ENCODE data around the gene HOXA9.

DNA sequence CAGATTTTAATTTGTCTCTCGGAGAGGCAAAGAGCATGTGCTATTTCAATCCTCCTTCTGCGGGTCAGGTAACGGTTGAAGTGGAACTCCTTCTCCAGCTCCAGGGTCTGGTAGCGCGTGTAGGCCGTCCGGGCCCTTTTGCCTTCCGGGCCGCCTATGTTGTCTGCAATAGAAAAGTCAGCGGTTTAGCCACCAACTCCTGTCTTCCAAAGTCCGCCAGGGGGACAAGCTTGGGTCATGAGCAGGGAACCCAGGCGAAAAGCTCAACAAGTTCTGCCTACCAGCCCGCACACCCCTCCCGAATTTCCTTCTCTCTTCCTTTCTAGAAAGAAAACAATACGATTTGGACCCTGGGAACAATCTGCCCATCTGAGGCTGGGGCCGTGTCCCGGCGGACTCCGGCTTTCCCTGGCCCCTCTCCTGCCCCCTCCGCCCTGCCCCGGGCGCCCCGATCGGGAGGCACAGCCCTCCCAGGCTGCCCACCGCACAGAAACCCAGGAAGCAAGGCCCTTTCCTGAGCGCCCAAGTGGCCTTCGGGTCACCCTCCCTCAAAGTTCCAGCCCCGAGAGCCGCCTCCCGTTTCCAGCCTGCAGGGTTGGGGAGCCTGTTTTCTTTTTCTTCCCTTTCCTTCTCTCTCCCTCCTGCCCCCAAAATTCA lies 23.3 kb downstream of the HOXA9 start:
- TF ChIP-seq, protein P1, sequence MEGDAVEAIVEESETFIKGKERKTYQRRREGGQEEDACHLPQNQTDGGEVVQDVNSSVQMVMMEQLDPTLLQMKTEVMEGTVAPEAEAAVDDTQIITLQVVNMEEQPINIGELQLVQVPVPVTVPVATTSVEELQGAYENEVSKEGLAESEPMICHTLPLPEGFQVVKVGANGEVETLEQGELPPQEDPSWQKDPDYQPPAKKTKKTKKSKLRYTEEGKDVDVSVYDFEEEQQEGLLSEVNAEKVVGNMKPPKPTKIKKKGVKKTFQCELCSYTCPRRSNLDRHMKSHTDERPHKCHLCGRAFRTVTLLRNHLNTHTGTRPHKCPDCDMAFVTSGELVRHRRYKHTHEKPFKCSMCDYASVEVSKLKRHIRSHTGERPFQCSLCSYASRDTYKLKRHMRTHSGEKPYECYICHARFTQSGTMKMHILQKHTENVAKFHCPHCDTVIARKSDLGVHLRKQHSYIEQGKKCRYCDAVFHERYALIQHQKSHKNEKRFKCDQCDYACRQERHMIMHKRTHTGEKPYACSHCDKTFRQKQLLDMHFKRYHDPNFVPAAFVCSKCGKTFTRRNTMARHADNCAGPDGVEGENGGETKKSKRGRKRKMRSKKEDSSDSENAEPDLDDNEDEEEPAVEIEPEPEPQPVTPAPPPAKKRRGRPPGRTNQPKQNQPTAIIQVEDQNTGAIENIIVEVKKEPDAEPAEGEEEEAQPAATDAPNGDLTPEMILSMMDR (IDR thresholded peaks at IDR 0.05; ENCODE audit: low read depth, low read length): no peak
- TF ChIP-seq POLR2A (IDR thresholded peaks at IDR 0.05; ENCODE audit: extremely low read depth, insufficient read length): no peak

All from NB4 (cell line).